Mesothelial cell of epicardium (in vitro differentiated cells): ENCODE measurements around the gene ZFP57. TPM values are rescaled to one million over a fixed set of nuclear protein-coding genes. Genes with fewer than 3 reads are reported as not detected.
A peak's percentile ranks its signal among the peaks of the same experiment; 100 is the strongest.

ENCODE experiments used
- DNase-seq, 2 experiments: peaks; one replicate each; pipeline ENCODE4 v3.0.0; 2021; ENCODE audit warnings: low spot score in 2 of 2; ENCODE audit not compliant: unreplicated experiment in 2 of 2
- H3K27ac Mint-ChIP-seq: 2 replicates; pipeline ENCODE4 v1.8.0; 2021; ENCODE audit warnings: mixed read lengths
- H3K27me3 Mint-ChIP-seq: 2 replicates; pipeline ENCODE4 v1.8.0; 2021; ENCODE audit warnings: low read depth, mixed read lengths
- H3K36me3 Mint-ChIP-seq: 2 replicates; pipeline ENCODE4 v1.8.0; 2021; ENCODE audit warnings: mixed read lengths
- H3K4me1 Mint-ChIP-seq: 2 replicates; pipeline ENCODE4 v1.8.0; 2021; ENCODE audit warnings: mixed read lengths
- H3K4me3 Mint-ChIP-seq: 2 replicates; pipeline ENCODE4 v1.8.0; 2021; ENCODE audit warnings: mild to moderate bottlenecking, moderate library complexity, mixed read lengths
- H3K9me3 Mint-ChIP-seq: 2 replicates; pipeline ENCODE4 v1.8.0; 2021; ENCODE audit warnings: mixed read lengths
- total RNA-seq: library from RNA; stranded (reverse); gene quantifications from 3 replicates; pipeline ENCODE4 v1.2.1, GENCODE V29; 2021
- TF ChIP-seq, protein P1 (sequence below): fragments of 200-600 bp; sonication (generic); IDR thresholded peaks from one replicate; pipeline ENCODE4 v1.5.0; 2021; ENCODE audit warnings: antibody characterized with exemption; ENCODE audit not compliant: unreplicated experiment

Gene ZFP57
- total RNA-seq, 1 donor from 2014 or later: 0.11 TPM

DNA sequence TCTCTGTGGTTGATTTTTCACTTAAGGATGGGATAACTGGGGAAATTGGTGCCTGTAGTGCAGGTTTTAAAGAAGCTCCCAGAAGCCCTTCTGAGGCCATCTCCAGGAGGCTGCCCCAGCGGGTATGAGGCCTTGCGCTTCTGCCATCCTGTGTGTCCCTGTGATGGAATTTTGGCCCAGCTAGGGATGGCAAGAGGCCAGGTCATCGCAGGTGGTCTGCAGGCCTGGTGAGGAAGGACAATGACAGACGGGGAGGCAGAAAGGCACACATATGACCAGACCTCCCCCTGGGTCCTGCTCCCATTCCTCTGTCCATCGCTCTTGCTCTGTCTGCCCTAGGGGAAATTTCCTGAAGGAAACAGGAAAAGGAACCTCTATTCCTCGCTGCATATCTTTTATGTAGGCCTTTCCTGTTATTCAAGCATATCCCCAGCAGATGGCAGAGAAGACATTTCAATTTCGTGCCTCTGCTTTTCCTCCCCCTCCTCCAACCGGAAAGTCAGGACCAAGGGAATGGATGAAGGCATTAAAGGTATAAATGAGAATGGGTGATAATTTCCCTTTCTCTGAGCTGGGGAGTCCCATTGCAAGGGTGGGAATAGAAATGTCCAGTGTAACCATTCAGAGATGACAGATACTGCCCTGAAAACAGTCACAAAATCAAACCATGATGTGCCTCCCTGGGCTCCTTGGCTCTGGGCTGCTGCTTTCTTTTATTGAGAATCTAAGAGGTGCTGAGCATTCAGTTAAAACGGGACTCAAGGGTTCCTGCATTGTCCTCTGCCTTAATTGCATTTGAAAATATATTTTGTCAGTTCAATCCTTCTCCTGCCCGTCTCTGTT lies 24.7 kb upstream of the ZFP57 start:
- no peak for DNase-seq

DNA sequence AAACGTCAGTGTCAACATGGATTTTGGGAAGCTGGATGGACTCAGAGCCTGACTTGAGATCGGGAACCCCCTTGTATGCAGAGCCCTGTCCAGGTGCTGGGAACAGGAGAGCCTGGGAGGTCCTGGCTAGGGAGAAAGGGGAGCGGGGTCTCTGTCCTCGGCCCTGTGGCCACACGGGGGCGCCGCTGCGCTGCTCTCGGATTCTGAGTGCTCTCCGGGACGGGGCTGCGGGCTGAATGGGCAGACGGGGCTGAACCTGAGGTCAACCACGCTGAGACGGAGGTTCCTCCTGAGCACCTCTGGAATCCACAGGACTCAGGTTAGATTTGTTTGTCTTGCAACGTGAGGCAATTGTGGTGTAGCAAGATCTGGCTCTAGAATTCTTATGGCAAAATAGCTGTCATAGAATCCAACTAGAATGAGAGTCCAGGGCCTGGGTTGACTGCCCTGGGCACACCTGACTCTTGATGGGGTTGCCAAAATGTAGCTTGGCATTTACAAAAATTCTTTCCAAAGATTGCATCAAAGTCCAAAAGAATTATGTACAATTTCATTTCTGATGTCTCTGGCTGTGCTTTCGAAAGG lies 21.7 kb upstream of the ZFP57 start:
- Mint-ChIP-seq H3K4me1 (no peaks in the 10 kb centered on the region), H3K27ac (no peak overlapping the region), H3K9me3 (no peaks in the 10 kb centered on the region), H3K27me3 (peaks cover 59% of the 10 kb centered on the region), H3K36me3 (no peaks in the 10 kb centered on the region), H3K4me3 (no peak overlapping the region)
- peak in 1 of 2 experiments; percentile 70 for DNase-seq
- TF ChIP-seq, protein P1, sequence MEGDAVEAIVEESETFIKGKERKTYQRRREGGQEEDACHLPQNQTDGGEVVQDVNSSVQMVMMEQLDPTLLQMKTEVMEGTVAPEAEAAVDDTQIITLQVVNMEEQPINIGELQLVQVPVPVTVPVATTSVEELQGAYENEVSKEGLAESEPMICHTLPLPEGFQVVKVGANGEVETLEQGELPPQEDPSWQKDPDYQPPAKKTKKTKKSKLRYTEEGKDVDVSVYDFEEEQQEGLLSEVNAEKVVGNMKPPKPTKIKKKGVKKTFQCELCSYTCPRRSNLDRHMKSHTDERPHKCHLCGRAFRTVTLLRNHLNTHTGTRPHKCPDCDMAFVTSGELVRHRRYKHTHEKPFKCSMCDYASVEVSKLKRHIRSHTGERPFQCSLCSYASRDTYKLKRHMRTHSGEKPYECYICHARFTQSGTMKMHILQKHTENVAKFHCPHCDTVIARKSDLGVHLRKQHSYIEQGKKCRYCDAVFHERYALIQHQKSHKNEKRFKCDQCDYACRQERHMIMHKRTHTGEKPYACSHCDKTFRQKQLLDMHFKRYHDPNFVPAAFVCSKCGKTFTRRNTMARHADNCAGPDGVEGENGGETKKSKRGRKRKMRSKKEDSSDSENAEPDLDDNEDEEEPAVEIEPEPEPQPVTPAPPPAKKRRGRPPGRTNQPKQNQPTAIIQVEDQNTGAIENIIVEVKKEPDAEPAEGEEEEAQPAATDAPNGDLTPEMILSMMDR: peak; percentile 67

More for the DNA sequence above, 24.7 kb upstream of the ZFP57 start:
- Mint-ChIP-seq H3K4me1 (no peaks in the 10 kb centered on the region), H3K27ac (no peak overlapping the region), H3K4me3 (no peak overlapping the region), H3K27me3 (peaks cover 86% of the 10 kb centered on the region), H3K36me3 (no peaks in the 10 kb centered on the region), H3K9me3 (no peaks in the 10 kb centered on the region)
- TF ChIP-seq, protein P1: peak; percentile 37

DNA sequence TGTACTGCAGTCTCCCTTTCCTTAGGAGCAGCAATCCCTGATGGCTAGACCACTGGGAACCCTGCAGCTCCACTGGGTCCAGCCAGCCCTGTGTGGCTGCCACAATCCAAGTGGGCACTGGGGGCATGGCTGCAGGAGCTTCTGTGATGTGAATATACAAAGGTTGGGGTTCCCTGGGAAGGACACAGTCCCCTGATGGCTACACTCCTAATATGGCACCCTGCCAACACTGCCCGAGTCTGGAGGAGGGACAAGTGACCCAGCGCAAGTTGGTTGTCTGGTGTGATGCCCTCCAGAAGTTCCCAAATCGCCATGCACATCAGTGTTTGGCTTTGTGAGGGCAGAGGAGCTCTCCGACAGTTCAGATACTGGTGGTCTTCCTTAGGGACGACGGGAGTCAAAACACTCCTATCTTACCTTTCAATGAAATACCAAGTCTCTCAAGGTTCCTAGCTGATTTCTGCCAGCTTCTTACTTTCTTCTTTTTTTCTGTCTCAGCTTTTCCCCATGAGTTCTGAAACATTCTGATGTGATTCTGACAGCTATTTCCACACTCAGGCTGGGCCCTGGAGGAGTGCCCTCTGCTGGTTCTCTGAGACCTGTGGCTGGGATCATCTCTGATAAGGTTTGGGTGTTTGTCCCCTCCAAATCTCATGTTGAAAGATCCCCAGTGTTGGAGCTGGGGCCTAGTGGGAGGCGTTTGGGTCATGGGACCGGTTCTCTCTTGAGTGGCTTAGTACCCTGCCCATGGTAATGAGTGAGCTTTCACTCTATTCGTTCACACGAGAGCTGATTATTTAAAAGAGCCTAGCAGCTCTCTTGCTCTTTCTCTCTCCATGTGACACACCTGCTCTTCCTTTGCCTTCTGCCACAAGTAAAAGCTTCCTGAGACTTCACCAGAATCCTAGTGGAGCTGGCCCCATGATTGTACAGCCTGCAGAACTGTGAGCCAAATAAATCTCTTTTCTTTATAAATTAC lies 15.5 kb upstream of the ZFP57 start:
- DNase-seq: no peak
- Mint-ChIP-seq H3K36me3 (peaks cover 1% of the 10 kb centered on the region), H3K9me3 (peaks cover 8% of the 10 kb centered on the region)

DNA sequence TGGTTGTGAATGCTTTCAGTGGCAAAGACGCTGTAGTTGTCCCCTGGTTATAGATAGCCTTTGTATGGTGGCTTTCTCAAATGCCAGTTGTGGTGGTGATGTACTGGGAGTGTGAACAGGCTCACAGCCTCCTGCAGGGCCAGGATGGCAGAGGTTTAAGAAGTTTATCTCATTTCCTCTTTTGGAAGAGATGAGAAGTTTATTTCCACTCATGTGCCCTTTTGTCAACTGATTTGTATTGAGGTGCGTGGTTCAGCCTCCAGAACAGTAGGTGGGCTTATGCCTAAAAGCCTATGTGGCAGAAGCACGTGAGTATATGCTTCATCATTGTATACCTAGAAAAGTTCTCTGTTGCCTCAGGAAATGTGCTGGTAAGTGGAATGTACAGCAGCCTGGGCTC lies 13.7 kb upstream of the ZFP57 start:
- H3K27me3 Mint-ChIP-seq: no peaks in the 10 kb centered on the region
- DNase-seq: no peak
- TF ChIP-seq, protein P1: no peak
- H3K9me3 Mint-ChIP-seq: peaks cover 8% of the 10 kb centered on the region
- H3K27ac Mint-ChIP-seq: no peak overlapping the region
- H3K4me1 Mint-ChIP-seq: no peaks in the 10 kb centered on the region
- H3K4me3 Mint-ChIP-seq: no peak overlapping the region
- peaks cover 1% of the 10 kb centered on the region for H3K36me3 Mint-ChIP-seq

More for the DNA sequence above, 15.5 kb upstream of the ZFP57 start:
- TF ChIP-seq, protein P1: no peak
- H3K4me1 Mint-ChIP-seq: no peaks in the 10 kb centered on the region
- H3K27ac Mint-ChIP-seq: no peak overlapping the region
- H3K4me3 Mint-ChIP-seq: no peak overlapping the region
- H3K27me3 Mint-ChIP-seq: peaks cover 4% of the 10 kb centered on the region

DNA sequence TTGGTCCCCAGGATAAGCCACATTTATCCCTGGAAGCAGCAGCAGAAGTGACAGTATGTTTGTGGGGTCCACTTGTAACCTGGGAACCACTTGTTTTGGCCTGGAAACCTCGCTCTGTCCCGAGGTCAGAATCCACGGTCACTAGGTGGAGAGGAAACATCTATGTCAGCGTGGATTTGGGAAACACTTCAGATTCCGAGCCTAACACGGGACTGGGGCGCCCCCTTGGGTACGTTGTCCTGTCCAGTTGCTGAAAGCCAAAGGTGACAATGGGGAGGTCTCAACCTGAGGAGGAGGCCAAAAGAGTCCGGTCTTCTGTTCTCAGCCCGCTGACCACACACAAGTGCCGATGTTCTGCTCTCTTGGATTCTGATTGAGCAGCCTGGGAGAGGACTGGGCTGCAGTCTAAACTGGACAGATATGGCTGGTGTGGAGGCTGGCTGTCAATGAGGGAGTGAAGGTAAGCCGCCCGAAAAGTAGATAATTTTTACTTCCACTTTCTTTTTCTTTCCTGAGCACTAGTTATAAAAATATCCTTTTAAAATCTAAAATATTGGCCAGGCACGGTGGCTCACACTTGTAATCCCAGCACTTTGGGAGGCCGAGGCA lies 4.9 kb upstream of the ZFP57 start:
- H3K27me3 Mint-ChIP-seq: peaks cover 13% of the 10 kb centered on the region
- H3K36me3 Mint-ChIP-seq: no peaks in the 10 kb centered on the region
- DNase-seq: no peak
- H3K4me3 Mint-ChIP-seq: no peak overlapping the region
- H3K9me3 Mint-ChIP-seq: peaks cover 8% of the 10 kb centered on the region
- TF ChIP-seq, protein P1: no peak
- H3K27ac Mint-ChIP-seq: no peak overlapping the region
- no peaks in the 10 kb centered on the region for H3K4me1 Mint-ChIP-seq
